Panc1 (cell line): ENCODE data around the gene PPP1R3F. TPM values are rescaled to one million over a fixed set of nuclear protein-coding genes. Genes with fewer than 3 reads are reported as not detected.

Experiments
- ATAC-seq: fragments of 200-7000 bp; cut with Tn5 transposase; 2 replicates; pipeline ENCODE4 v1.9.1; 2020; ENCODE audit warnings: mild to moderate bottlenecking, moderate library complexity
- BruUV-seq: library from RNA; stranded (reverse); fragments of 400-500 nt; replicated peaks from 2 replicates; lab custom pipeline; 2021; lab: Mats Ljungman, UMichigan
- CTCF ChIA-PET: fragments of 300-600 bp; sonication (Branson Sonifier 250); formaldehyde crosslinking; loops from one replicate; lab custom pipeline; 2022; ENCODE audit warnings: antibody characterized with exemption; lab: Charles Lee
- POLR2A ChIA-PET: fragments of 300-600 bp; sonication (Branson Sonifier 250); formaldehyde crosslinking; loops from one replicate; lab custom pipeline; 2022; ENCODE audit warnings: antibody characterized with exemption; lab: Charles Lee
- DNase-seq: peaks from one replicate; pipeline ENCODE4 v3.0.0-alpha.2; 2010; ENCODE audit warnings: low read depth, low spot score
- H3K27ac ChIP-seq: 2 replicates; pipeline ENCODE4 v1.5.1; 2011; ENCODE audit warnings: mild to moderate bottlenecking, low read length, inconsistent platforms
- H3K27me3 ChIP-seq: fragments of 200-500 bp; sonication (Bioruptor generic); 2 replicates; pipeline ENCODE4 v1.6.0; 2014; ENCODE audit warnings: low read length, inconsistent platforms; ENCODE audit not compliant: control insufficient read depth, insufficient read depth
- H3K36me3 ChIP-seq: fragments of 200-500 bp; sonication (Bioruptor generic); 2 replicates; pipeline ENCODE4 v1.5.1; 2014; ENCODE audit warnings: inconsistent platforms, mild to moderate bottlenecking, low read length, moderate library complexity; ENCODE audit not compliant: control insufficient read depth, insufficient read depth
- H3K4me1 ChIP-seq: 2 replicates; pipeline ENCODE4 v1.5.1; 2011; ENCODE audit warnings: inconsistent platforms, mild to moderate bottlenecking, low read length, moderate library complexity; ENCODE audit not compliant: control insufficient read depth, insufficient read depth
- H3K4me3 ChIP-seq, 2 experiments: 2 replicates each; pipeline ENCODE4 v1.5.1; 2011 to 2012; ENCODE audit warnings: low read depth in 2 of 2, low read length in 2 of 2, mild to moderate bottlenecking in 2 of 2, inconsistent platforms in 1 of 2, moderate library complexity in 1 of 2
- H3K9me3 ChIP-seq: fragments of 200-500 bp; sonication (Bioruptor generic); 2 replicates; pipeline ENCODE4 v1.5.1; 2014; ENCODE audit warnings: low read depth, mild to moderate bottlenecking, inconsistent platforms, low read length, moderate library complexity; ENCODE audit not compliant: control insufficient read depth, insufficient read depth
- POLR2AphosphoS5 ChIP-seq: IDR thresholded peaks from 2 replicates; pipeline ENCODE4 v1.6.1; 2012; ENCODE audit warnings: mild to moderate bottlenecking, low read depth, low read length, moderate library complexity
- SIN3A ChIP-seq: IDR thresholded peaks from 2 replicates; pipeline ENCODE4 v1.6.1; 2012; ENCODE audit warnings: low read depth, mild to moderate bottlenecking, low read length, moderate library complexity, borderline replicate concordance; ENCODE audit not compliant: insufficient read depth
- TCF7L2 ChIP-seq: IDR thresholded peaks from 2 replicates; pipeline ENCODE4 v1.6.1; 2011; ENCODE audit warnings: mild to moderate bottlenecking, low read depth, low read length, inconsistent platforms
- in situ Hi-C: cut with HindIII; loops from 2 replicates; pipeline ENCODE4 v1.10.0; 2016; ENCODE audit warnings: low sequenced_read_pairs, low pct_unique_long_range_greater_than_20kb
- intact Hi-C: fragments of 100-400 bp; cut with micrococcal nuclease; formaldehyde crosslinking; loops from one replicate; pipeline ENCODE4 v1.10.0; 2022; ENCODE audit not compliant: unreplicated experiment
- total RNA-seq: library from RNA; stranded (reverse); gene quantifications from one replicate; pipeline ENCODE4 v1.2.1, GENCODE V29; 2021; ENCODE audit not compliant: unreplicated experiment
- TF ChIP-seq, protein P1 (sequence below), 2 experiments: IDR thresholded peaks; 2 replicates each; pipeline ENCODE4 v1.6.1; 2011 to 2012; ENCODE audit warnings: low read depth in 2 of 2, control low read depth in 1 of 2, low read length in 1 of 2, mild to moderate bottlenecking in 1 of 2, moderate library complexity in 1 of 2; ENCODE audit not compliant: insufficient read depth in 1 of 2
- TF ChIP-seq, protein P2 (sequence below): fragments of 450-650 bp; IDR thresholded peaks from 2 replicates; pipeline ENCODE4 v1.5.1; 2017; ENCODE audit warnings: mild to moderate bottlenecking

Gene PPP1R3F
- total RNA-seq, 1 experiment from 2014 or later = 8.3 TPM

DNA sequence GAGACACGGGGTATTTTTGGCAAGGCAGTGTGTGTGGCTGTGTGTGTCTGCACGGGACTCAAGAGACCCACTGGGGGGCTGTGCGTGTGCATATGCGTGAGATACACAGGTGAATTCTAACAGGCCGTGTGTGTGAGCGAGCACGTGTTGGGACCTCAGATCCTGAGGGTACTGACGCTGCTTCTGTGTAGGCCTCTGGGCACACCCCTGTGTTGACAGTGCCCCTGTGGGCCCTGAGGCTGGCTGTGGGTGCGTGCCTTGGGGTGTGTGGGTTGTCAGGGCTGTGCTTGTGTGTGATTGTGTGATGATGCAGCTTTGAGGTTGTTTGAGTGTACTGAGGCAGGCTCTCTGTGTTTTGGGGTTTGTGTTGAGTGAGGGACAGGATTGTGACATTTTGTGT, 19.0 kb upstream of the PPP1R3F start:
- Histone ChIP-seq H3K27ac (no peak overlapping the region), H3K4me1 (no peaks in the 10 kb centered on the region), H3K36me3 (no peaks in the 10 kb centered on the region), H3K9me3 (no peaks in the 10 kb centered on the region), H3K27me3 (no peaks in the 10 kb centered on the region), H3K4me3 (no peak overlapping the region)
- CTCF ChIA-PET = no interaction called here
- ATAC-seq (no peak), DNase-seq (no peak)
- intact Hi-C loops (no loop called here), in situ Hi-C loops (no loop called here)
- POLR2A ChIA-PET = no interaction called here
- no peak for TF ChIP-seq SIN3A
- no peak for TF ChIP-seq TCF7L2
- TF ChIP-seq, protein P1, sequence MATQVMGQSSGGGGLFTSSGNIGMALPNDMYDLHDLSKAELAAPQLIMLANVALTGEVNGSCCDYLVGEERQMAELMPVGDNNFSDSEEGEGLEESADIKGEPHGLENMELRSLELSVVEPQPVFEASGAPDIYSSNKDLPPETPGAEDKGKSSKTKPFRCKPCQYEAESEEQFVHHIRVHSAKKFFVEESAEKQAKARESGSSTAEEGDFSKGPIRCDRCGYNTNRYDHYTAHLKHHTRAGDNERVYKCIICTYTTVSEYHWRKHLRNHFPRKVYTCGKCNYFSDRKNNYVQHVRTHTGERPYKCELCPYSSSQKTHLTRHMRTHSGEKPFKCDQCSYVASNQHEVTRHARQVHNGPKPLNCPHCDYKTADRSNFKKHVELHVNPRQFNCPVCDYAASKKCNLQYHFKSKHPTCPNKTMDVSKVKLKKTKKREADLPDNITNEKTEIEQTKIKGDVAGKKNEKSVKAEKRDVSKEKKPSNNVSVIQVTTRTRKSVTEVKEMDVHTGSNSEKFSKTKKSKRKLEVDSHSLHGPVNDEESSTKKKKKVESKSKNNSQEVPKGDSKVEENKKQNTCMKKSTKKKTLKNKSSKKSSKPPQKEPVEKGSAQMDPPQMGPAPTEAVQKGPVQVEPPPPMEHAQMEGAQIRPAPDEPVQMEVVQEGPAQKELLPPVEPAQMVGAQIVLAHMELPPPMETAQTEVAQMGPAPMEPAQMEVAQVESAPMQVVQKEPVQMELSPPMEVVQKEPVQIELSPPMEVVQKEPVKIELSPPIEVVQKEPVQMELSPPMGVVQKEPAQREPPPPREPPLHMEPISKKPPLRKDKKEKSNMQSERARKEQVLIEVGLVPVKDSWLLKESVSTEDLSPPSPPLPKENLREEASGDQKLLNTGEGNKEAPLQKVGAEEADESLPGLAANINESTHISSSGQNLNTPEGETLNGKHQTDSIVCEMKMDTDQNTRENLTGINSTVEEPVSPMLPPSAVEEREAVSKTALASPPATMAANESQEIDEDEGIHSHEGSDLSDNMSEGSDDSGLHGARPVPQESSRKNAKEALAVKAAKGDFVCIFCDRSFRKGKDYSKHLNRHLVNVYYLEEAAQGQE (IDR thresholded peaks at IDR 0.05; ENCODE audit: insufficient read depth in 1 of 2, low read depth in 2 of 2, low read length in 1 of 2) = no peak
- no peak for TF ChIP-seq POLR2AphosphoS5
- TF ChIP-seq, protein P2, sequence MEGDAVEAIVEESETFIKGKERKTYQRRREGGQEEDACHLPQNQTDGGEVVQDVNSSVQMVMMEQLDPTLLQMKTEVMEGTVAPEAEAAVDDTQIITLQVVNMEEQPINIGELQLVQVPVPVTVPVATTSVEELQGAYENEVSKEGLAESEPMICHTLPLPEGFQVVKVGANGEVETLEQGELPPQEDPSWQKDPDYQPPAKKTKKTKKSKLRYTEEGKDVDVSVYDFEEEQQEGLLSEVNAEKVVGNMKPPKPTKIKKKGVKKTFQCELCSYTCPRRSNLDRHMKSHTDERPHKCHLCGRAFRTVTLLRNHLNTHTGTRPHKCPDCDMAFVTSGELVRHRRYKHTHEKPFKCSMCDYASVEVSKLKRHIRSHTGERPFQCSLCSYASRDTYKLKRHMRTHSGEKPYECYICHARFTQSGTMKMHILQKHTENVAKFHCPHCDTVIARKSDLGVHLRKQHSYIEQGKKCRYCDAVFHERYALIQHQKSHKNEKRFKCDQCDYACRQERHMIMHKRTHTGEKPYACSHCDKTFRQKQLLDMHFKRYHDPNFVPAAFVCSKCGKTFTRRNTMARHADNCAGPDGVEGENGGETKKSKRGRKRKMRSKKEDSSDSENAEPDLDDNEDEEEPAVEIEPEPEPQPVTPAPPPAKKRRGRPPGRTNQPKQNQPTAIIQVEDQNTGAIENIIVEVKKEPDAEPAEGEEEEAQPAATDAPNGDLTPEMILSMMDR = no peak
- BruUV-seq = no TSS peak

DNA sequence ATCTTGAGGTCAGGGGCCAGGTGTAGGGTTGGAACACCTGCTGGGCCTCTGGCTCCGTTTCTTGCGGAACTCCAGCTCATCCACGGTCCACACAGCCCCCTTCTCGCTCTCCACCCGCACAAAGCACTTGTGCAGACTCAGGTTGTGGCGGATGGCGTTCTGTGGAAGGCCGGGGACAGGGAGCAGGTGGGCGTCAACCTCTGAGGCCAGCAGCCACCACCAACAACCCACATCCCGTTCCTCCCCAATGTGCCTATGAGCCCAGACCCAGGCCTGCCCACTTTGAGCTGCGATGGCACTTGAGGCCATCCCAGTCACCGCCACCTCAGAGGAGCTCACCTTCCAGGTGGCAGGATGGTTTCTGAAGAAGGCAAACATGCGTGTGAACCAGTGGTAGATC, 18.3 kb upstream of the PPP1R3F start:
- in situ Hi-C loops = no loop called here

More for the DNA sequence above, 18.3 kb upstream of the PPP1R3F start:
- intact Hi-C loops = no loop called here
- no TSS peak for BruUV-seq
- DNase-seq (no peak), ATAC-seq (no peak)
- Histone ChIP-seq H3K36me3 (no peaks in the 10 kb centered on the region), H3K9me3 (no peaks in the 10 kb centered on the region), H3K4me3 (no peak overlapping the region), H3K27me3 (no peaks in the 10 kb centered on the region), H3K27ac (no peak overlapping the region), H3K4me1 (no peaks in the 10 kb centered on the region)
- ChIA-PET CTCF (interaction anchor here (0.6 kb wide), 1 partner anchor 10 kb away, joined by 3 read pairs; no protein-coding TSS in a partner anchor), POLR2A (no interaction called here)
- TF ChIP-seq, protein P1 (IDR thresholded peaks at IDR 0.05; ENCODE audit: insufficient read depth in 1 of 2, low read depth in 2 of 2, low read length in 1 of 2) = no peak
- TF ChIP-seq, protein P2 = no peak
- no peak for TF ChIP-seq POLR2AphosphoS5
- TF ChIP-seq SIN3A = no peak
- no peak for TF ChIP-seq TCF7L2
